BLaER1 (cell line): ENCODE results near the gene SLCO2B1.
A peak's percentile ranks its signal among the peaks of the same experiment; 100 is the strongest.
"Not testable (repeated sequence)": the region's sequence is repeated elsewhere in the genome, so short reads cannot be mapped to it uniquely, and the experiment has no call there.

Source experiments
- H3K27ac ChIP-seq: shearing (Covaris generic); formaldehyde crosslinking; 2 replicates; pipeline ENCODE4 v1.8.1; 2022
- H3K27me3 ChIP-seq: shearing (Covaris generic); formaldehyde crosslinking; 2 replicates; pipeline ENCODE4 v1.8.1; 2022
- H3K36me3 ChIP-seq: shearing (Covaris generic); formaldehyde crosslinking; 2 replicates; pipeline ENCODE4 v1.8.1; 2022
- H3K4me1 ChIP-seq: shearing (Covaris generic); formaldehyde crosslinking; 2 replicates; pipeline ENCODE4 v1.8.1; 2022
- H3K4me2 ChIP-seq: shearing (Covaris generic); formaldehyde crosslinking; 2 replicates; pipeline ENCODE4 v1.8.1; 2022
- H3K4me3 ChIP-seq: shearing (Covaris generic); formaldehyde crosslinking; 2 replicates; pipeline ENCODE4 v1.8.1; 2022
- H3K9ac ChIP-seq: shearing (Covaris generic); formaldehyde crosslinking; 2 replicates; pipeline ENCODE4 v1.8.1; 2022
- H3K9me3 ChIP-seq: shearing (Covaris generic); formaldehyde crosslinking; 2 replicates; pipeline ENCODE4 v1.8.1; 2022
- H4K20me1 ChIP-seq: shearing (Covaris generic); formaldehyde crosslinking; 2 replicates; pipeline ENCODE4 v1.8.1; 2022
- Cebpa-rat ChIP-seq: shearing (Covaris generic); IDR thresholded peaks from 2 replicates; pipeline ENCODE4 v1.8.1; 2022

Gene SLCO2B1

GRCh38 chr11:75150879-75151278 is at the start of gene SLCO2B1:
TSS of gene SLCO2B1 (plus strand) at chr11:75151107. CDS start at chr11:75151382, 275 bp downstream.
- Histone ChIP-seq H3K9me3 (no peaks in the 10 kb centered on the region), H3K4me3 (no peak within 1 kb of the TSS), H3K27ac (no peak within 1 kb of the TSS), H3K4me2 (peak within 1 kb of the TSS; percentile 27; the same call in 1 of the 2 replicates), H3K27me3 (no peaks in the 10 kb centered on the region), H3K9ac (no peak within 1 kb of the TSS), H3K4me1 (peaks cover 61% of the 10 kb centered on the region), H4K20me1 (no peaks in the 10 kb centered on the region), H3K36me3 (no peaks in the 10 kb centered on the region)
- no peak for TF ChIP-seq Cebpa-rat

- no peaks in the 10 kb centered on the region for H3K36me3 ChIP-seq
- H4K20me1 ChIP-seq, result no peaks in the 10 kb centered on the region
- no peak overlapping the region for H3K9ac ChIP-seq
- H3K4me3 ChIP-seq, result no peak overlapping the region
- no peaks in the 10 kb centered on the region for H3K4me1 ChIP-seq
- no peak overlapping the region for H3K27ac ChIP-seq
- H3K27me3 ChIP-seq, result no peaks in the 10 kb centered on the region
- H3K4me2 ChIP-seq, result no peak overlapping the region
- 0 out of 2 replicates have a peak, but pooled peaks cover 3% of the 10 kb centered on the region for H3K9me3 ChIP-seq
- TF ChIP-seq Cebpa-rat, result no peak
These were observed 49.3 kb upstream of the SLCO2B1 start for GRCh38 chr11:75101424-75102128.

GRCh38 chr11:75103380-75104026 is 47.4 kb upstream of the SLCO2B1 start:
- Histone ChIP-seq H4K20me1 (no peaks in the 10 kb centered on the region), H3K27me3 (no peaks in the 10 kb centered on the region), H3K36me3 (no peaks in the 10 kb centered on the region), H3K4me1 (no peaks in the 10 kb centered on the region), H3K9ac (no peak overlapping the region), H3K4me2 (no peak overlapping the region), H3K27ac (no peak overlapping the region), H3K4me3 (no peak overlapping the region), H3K9me3 (0 out of 2 replicates have a peak, but pooled peaks cover 4% of the 10 kb centered on the region)
- no peak for TF ChIP-seq Cebpa-rat

GRCh38 chr11:75105462-75105925 is 45.4 kb upstream of the SLCO2B1 start:
- Histone ChIP-seq H3K27me3 (no peaks in the 10 kb centered on the region), H3K27ac (no peak overlapping the region), H3K4me3 (no peak overlapping the region), H3K9me3 (peaks cover 11% of the 10 kb centered on the region), H3K4me2 (no peak overlapping the region), H3K9ac (no peak overlapping the region), H3K4me1 (no peaks in the 10 kb centered on the region), H4K20me1 (no peaks in the 10 kb centered on the region), H3K36me3 (no peaks in the 10 kb centered on the region)
- no peak for TF ChIP-seq Cebpa-rat

- H3K27ac ChIP-seq, H3K4me1 ChIP-seq, H4K20me1 ChIP-seq, H3K4me2 ChIP-seq, H3K27me3 ChIP-seq, H3K9ac ChIP-seq, H3K4me3 ChIP-seq, H3K36me3 ChIP-seq: not testable (repeated sequence)
- peaks cover 15% of the 10 kb centered on the region for H3K9me3 ChIP-seq
These were observed 44.8 kb upstream of the SLCO2B1 start for GRCh38 chr11:75105967-75106681.

- Histone ChIP-seq H3K27me3 (no peaks in the 10 kb centered on the region), H3K27ac (no peak overlapping the region), H3K9me3 (peaks cover 25% of the 10 kb centered on the region)
These were observed 43.7 kb upstream of the SLCO2B1 start for GRCh38 chr11:75107187-75107586.

GRCh38 chr11:75112200-75112599 is 38.7 kb upstream of the SLCO2B1 start:
- no peak for TF ChIP-seq Cebpa-rat
- Histone ChIP-seq H3K4me3 (no peak overlapping the region), H3K9me3 (peaks cover 46% of the 10 kb centered on the region), H4K20me1 (no peaks in the 10 kb centered on the region), H3K27ac (no peak overlapping the region), H3K4me1 (no peaks in the 10 kb centered on the region), H3K4me2 (no peak overlapping the region), H3K9ac (no peak overlapping the region), H3K27me3 (no peaks in the 10 kb centered on the region), H3K36me3 (no peaks in the 10 kb centered on the region)

More at GRCh38 chr11:75107187-75107586, 43.7 kb upstream of the SLCO2B1 start:
- Histone ChIP-seq H3K9ac (no peak overlapping the region), H3K4me2 (no peak overlapping the region), H3K36me3 (no peaks in the 10 kb centered on the region), H4K20me1 (no peaks in the 10 kb centered on the region), H3K4me3 (no peak overlapping the region), H3K4me1 (no peaks in the 10 kb centered on the region)
- no peak for TF ChIP-seq Cebpa-rat

- Histone ChIP-seq H3K9ac (no peak overlapping the region), H3K4me3 (no peak overlapping the region), H3K4me1 (no peaks in the 10 kb centered on the region), H3K4me2 (no peak overlapping the region), H3K27ac (no peak overlapping the region), H4K20me1 (no peaks in the 10 kb centered on the region), H3K36me3 (no peaks in the 10 kb centered on the region), H3K9me3 (peaks cover 48% of the 10 kb centered on the region), H3K27me3 (no peaks in the 10 kb centered on the region)
- TF ChIP-seq Cebpa-rat, result no peak
These were observed 37.9 kb upstream of the SLCO2B1 start for GRCh38 chr11:75113030-75113429.

- Histone ChIP-seq H4K20me1 (no peaks in the 10 kb centered on the region), H3K4me3 (no peak overlapping the region)
- no peak for TF ChIP-seq Cebpa-rat
These were observed 36.4 kb upstream of the SLCO2B1 start for GRCh38 chr11:75114465-75114864.

GRCh38 chr11:75118577-75118976 is 32.3 kb upstream of the SLCO2B1 start:
- no peak for TF ChIP-seq Cebpa-rat
- no peak overlapping the region for H3K27ac ChIP-seq
- H3K4me3 ChIP-seq, result no peak overlapping the region
- H3K9ac ChIP-seq, result no peak overlapping the region
- H3K4me2 ChIP-seq, result no peak overlapping the region
- no peaks in the 10 kb centered on the region for H4K20me1 ChIP-seq
- H3K4me1 ChIP-seq, result no peaks in the 10 kb centered on the region
- H3K36me3 ChIP-seq, result no peaks in the 10 kb centered on the region
- H3K9me3 ChIP-seq, result peaks cover 34% of the 10 kb centered on the region
- no peaks in the 10 kb centered on the region for H3K27me3 ChIP-seq

More at GRCh38 chr11:75114465-75114864, 36.4 kb upstream of the SLCO2B1 start:
- Histone ChIP-seq H3K4me2 (no peak overlapping the region), H3K4me1 (no peaks in the 10 kb centered on the region), H3K27ac (no peak overlapping the region), H3K36me3 (no peaks in the 10 kb centered on the region), H3K9me3 (peaks cover 62% of the 10 kb centered on the region), H3K27me3 (no peaks in the 10 kb centered on the region), H3K9ac (no peak overlapping the region)
